ACC112 (cell line): ENCODE measurements around the gene AOX1.

ENCODE experiments used
- H2AFZ ChIP-seq: fragments of 200-600 bp; sonication (generic); one replicate; pipeline ENCODE4 v1.6.0; 2017; ENCODE audit warnings: antibody characterized with exemption, low read length; ENCODE audit not compliant: unreplicated experiment
- H3K27ac ChIP-seq: fragments of 200-600 bp; sonication (generic); 2 replicates; pipeline ENCODE4 v1.5.1; 2014; ENCODE audit warnings: low read depth, mild to moderate bottlenecking, antibody characterized with exemption, low read length, moderate library complexity
- H3K27me3 ChIP-seq: fragments of 200-600 bp; sonication (generic); 2 replicates; pipeline ENCODE4 v1.6.1; 2014; ENCODE audit warnings: mild to moderate bottlenecking, antibody characterized with exemption, low read length, moderate library complexity, mixed read lengths; ENCODE audit not compliant: insufficient read depth
- H3K36me3 ChIP-seq: fragments of 200-600 bp; sonication (generic); 2 replicates; pipeline ENCODE4 v1.6.1; 2016; ENCODE audit warnings: mild to moderate bottlenecking, antibody characterized with exemption, low read length, moderate library complexity, mixed read lengths; ENCODE audit not compliant: insufficient read depth
- H3K4me1 ChIP-seq: fragments of 200-600 bp; sonication (generic); one replicate; pipeline ENCODE4 v1.6.1; 2016; ENCODE audit warnings: low read length, mixed read lengths; ENCODE audit not compliant: insufficient read depth, unreplicated experiment, control insufficient read depth
- H3K4me3 ChIP-seq: fragments of 200-600 bp; sonication (generic); 2 replicates; pipeline ENCODE4 v1.5.1; 2014; ENCODE audit warnings: mild to moderate bottlenecking, low read depth, low read length
- H3K79me2 ChIP-seq: fragments of 200-600 bp; sonication (generic); one replicate; pipeline ENCODE4 v1.6.0; 2016; ENCODE audit warnings: low read length; ENCODE audit not compliant: control insufficient read depth, unreplicated experiment, insufficient read depth

The AOX1 gene

GRCh38 chr2:200649724-200650123 lies 63.9 kb downstream of the AOX1 start:
- H3K27ac ChIP-seq: no peak overlapping the region
- H3K4me3 ChIP-seq: no peak overlapping the region
- H3K4me1 ChIP-seq: peaks cover 4% of the 10 kb centered on the region
- no peaks in the 10 kb centered on the region for H3K27me3 ChIP-seq
- peaks cover 57% of the 10 kb centered on the region for H3K36me3 ChIP-seq
- no peak overlapping the region for H2AFZ ChIP-seq
- H3K79me2 ChIP-seq: peaks cover 11% of the 10 kb centered on the region

GRCh38 chr2:200650195-200650594 lies 64.4 kb downstream of the AOX1 start:
- no peak overlapping the region for H3K4me3 ChIP-seq
- H3K79me2 ChIP-seq: peaks cover 6% of the 10 kb centered on the region
- no peak overlapping the region for H3K27ac ChIP-seq
- peaks cover 4% of the 10 kb centered on the region for H3K4me1 ChIP-seq
- no peaks in the 10 kb centered on the region for H3K27me3 ChIP-seq
- no peak overlapping the region for H2AFZ ChIP-seq
- peaks cover 56% of the 10 kb centered on the region for H3K36me3 ChIP-seq

- no peak overlapping the region for H3K4me3 ChIP-seq
- H3K27me3 ChIP-seq: no peaks in the 10 kb centered on the region
- H2AFZ ChIP-seq: no peak overlapping the region
- H3K79me2 ChIP-seq: no peaks in the 10 kb centered on the region
- peaks cover 8% of the 10 kb centered on the region for H3K4me1 ChIP-seq
- H3K36me3 ChIP-seq: peaks cover 36% of the 10 kb centered on the region
- no peak overlapping the region for H3K27ac ChIP-seq
Measured at GRCh38 chr2:200652158-200652557, 66.3 kb downstream of the AOX1 start.

GRCh38 chr2:200653021-200653420 lies 67.2 kb downstream of the AOX1 start:
- Histone ChIP-seq H3K79me2 (no peaks in the 10 kb centered on the region), H3K4me1 (peaks cover 8% of the 10 kb centered on the region), H3K36me3 (peaks cover 34% of the 10 kb centered on the region), H3K4me3 (no peak overlapping the region), H3K27me3 (no peaks in the 10 kb centered on the region), H3K27ac (no peak overlapping the region), H2AFZ (no peak overlapping the region)

GRCh38 chr2:200654823-200655222 lies 69.0 kb downstream of the AOX1 start:
- peaks cover 31% of the 10 kb centered on the region for H3K36me3 ChIP-seq

GRCh38 chr2:200655918-200656580 lies 70.2 kb downstream of the AOX1 start:
- Histone ChIP-seq H3K27ac (no peak overlapping the region), H2AFZ (no peak overlapping the region), H3K4me1 (peaks cover 4% of the 10 kb centered on the region), H3K4me3 (no peak overlapping the region), H3K36me3 (peaks cover 20% of the 10 kb centered on the region), H3K27me3 (no peaks in the 10 kb centered on the region), H3K79me2 (no peaks in the 10 kb centered on the region)

More at GRCh38 chr2:200654823-200655222, 69.0 kb downstream of the AOX1 start:
- Histone ChIP-seq H3K4me1 (peaks cover 8% of the 10 kb centered on the region), H3K27me3 (no peaks in the 10 kb centered on the region), H3K27ac (no peak overlapping the region), H3K79me2 (no peaks in the 10 kb centered on the region), H2AFZ (no peak overlapping the region), H3K4me3 (no peak overlapping the region)

GRCh38 chr2:200658278-200658864 lies 72.6 kb downstream of the AOX1 start:
- Histone ChIP-seq H3K79me2 (no peaks in the 10 kb centered on the region), H3K27ac (no peak overlapping the region), H3K36me3 (peaks cover 17% of the 10 kb centered on the region), H3K4me3 (no peak overlapping the region), H3K27me3 (no peaks in the 10 kb centered on the region), H2AFZ (no peak overlapping the region), H3K4me1 (peaks cover 19% of the 10 kb centered on the region)

- no peaks in the 10 kb centered on the region for H3K79me2 ChIP-seq
- no peaks in the 10 kb centered on the region for H3K27me3 ChIP-seq
- no peak overlapping the region for H3K27ac ChIP-seq
- H3K4me1 ChIP-seq: peaks cover 24% of the 10 kb centered on the region
- no peak overlapping the region for H2AFZ ChIP-seq
- H3K4me3 ChIP-seq: no peak overlapping the region
- peaks cover 25% of the 10 kb centered on the region for H3K36me3 ChIP-seq
Measured at GRCh38 chr2:200659410-200659809, 73.6 kb downstream of the AOX1 start.

- H3K27me3 ChIP-seq: no peaks in the 10 kb centered on the region
- no peak overlapping the region for H3K4me3 ChIP-seq
- peaks cover 21% of the 10 kb centered on the region for H3K4me1 ChIP-seq
- H3K27ac ChIP-seq: no peak overlapping the region
- H3K36me3 ChIP-seq: peaks cover 38% of the 10 kb centered on the region
- no peaks in the 10 kb centered on the region for H3K79me2 ChIP-seq
- H2AFZ ChIP-seq: no peak overlapping the region
Measured at GRCh38 chr2:200661477-200661876, 75.7 kb downstream of the AOX1 start.

- H2AFZ ChIP-seq: no peak overlapping the region
- peak overlapping the region; percentile 60 for H3K27ac ChIP-seq
- no peaks in the 10 kb centered on the region for H3K27me3 ChIP-seq
- H3K36me3 ChIP-seq: peaks cover 44% of the 10 kb centered on the region
- peaks cover 24% of the 10 kb centered on the region for H3K4me1 ChIP-seq
- H3K79me2 ChIP-seq: no peaks in the 10 kb centered on the region
- no peak overlapping the region for H3K4me3 ChIP-seq
Measured at GRCh38 chr2:200662727-200663126, 76.9 kb downstream of the AOX1 start.
